NCI-H2227 (cell line): Measurements from ENCODE around the gene UBE4A.

ENCODE experiments used
- DNase-seq: peaks from one replicate; lab custom pipeline; 2025; ENCODE audit not compliant: unreplicated experiment; lab: John Stamatoyannopoulos, UW

Gene UBE4A

GRCh38 chr11:118341815-118342489, 17.4 kb upstream of the UBE4A start:
- DNase-seq = no peak

DNA sequence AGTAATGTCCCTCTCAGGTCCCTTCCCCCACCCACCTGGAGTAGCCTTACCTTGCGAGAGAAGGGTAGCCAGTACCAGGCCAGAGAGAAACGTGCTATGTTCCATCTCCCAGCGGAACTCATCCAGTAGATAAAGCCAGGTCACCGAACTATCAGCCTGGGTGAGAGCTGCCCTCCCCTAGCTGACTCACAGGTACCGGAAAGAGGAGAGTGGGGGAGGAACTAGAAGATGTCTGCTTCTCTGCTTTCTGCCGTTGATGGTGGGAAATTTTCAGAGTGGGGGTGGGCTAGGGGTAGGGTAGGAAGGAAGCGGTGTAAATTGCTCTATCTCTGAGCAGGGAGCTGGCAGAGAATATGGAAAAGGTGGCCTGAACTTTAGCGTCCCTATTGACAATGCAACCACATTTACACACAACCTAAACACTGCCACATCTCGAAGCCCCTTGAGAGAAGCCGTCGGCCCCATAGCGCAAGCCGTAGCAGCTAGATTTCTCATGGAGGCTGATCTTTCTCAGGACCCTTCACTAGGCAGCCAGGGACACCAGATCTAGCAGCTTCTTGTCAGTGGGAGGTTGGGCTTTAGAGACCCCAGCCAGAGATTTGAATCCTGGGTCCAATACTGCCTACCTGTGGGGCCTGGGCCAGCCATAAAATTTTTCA, 16.8 kb upstream of the UBE4A start, which contains the start of gene CD3D:
CD3D (minus strand) TSS at position 203 of the 659 bp plus-strand sequence; CDS start at position 105, 98 bp downstream.
- DNase-seq = no peak

DNA sequence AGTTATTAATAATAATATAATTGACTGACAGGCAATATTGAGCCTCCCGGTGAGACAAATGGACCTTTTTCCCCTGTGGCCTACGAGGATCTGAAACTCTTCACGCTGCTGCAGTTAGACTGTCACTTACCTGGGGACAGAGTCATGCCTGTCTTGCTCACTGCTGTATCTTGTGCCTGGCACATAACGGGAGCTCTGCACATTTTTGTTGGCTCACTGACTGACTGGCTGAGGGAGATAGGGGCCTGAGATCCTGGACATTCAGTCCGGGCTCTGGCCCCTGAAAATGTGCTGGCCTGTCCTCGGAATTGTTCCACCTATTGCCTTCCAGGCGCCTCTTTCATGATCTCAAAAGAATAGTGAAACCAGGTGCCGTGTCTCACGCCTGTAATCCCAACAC, 16.2 kb upstream of the UBE4A start:
- DNase-seq = no peak

DNA sequence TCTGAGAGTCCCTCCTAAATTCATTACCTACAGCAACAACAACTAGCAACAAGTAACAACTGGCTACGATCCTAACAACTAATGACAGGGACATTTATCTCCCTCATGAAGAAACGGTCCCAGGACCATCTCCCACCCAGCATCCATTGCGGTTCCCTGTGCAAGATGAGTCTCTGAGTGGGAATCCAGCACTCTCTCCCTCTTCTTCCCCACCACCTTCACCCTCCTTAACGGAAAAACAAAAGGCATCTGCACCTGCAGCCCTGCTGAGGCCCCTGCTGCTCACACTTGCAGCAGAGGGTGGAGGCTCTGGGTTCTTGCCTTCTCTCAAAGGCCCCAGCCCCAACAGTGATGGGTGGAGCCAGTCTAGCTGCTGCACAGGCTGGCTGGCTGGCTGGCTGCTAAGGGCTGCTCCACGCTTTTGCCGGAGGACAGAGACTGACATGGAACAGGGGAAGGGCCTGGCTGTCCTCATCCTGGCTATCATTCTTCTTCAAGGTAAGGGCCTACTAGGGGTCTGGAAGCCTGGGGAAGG, 15.4 kb upstream of the UBE4A start, which contains the start of gene CD3G:
CD3G (plus strand) TSS at position 364 of the 535 bp plus-strand sequence; CDS start at position 444, 80 bp downstream.
- DNase-seq = no peak

GRCh38 chr11:118349475-118349874, 9.9 kb upstream of the UBE4A start:
- no peak for DNase-seq

DNA sequence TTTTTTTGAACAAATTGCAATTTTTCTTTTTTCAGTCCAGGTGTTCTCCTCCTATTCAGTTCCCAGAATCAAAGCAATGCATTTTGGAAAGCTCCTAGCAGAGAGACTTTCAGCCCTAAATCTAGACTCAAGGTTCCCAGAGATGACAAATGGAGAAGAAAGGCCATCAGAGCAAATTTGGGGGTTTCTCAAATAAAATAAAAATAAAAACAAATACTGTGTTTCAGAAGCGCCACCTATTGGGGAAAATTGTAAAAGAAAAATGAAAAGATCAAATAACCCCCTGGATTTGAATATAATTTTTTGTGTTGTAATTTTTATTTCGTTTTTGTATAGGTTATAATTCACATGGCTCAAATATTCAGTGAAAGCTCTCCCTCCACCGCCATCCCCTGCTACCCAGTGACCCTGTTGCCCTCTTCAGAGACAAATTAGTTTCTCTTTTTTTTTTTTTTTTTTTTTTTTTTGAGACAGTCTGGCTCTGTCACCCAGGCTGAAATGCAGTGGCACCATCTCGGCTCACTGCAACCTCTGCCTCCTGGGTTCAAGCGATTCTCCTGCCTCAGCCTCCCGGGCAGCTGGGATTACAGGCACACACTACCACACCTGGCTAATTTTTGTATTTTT, 6.2 kb upstream of the UBE4A start:
- DNase-seq = peak; percentile 12

DNA sequence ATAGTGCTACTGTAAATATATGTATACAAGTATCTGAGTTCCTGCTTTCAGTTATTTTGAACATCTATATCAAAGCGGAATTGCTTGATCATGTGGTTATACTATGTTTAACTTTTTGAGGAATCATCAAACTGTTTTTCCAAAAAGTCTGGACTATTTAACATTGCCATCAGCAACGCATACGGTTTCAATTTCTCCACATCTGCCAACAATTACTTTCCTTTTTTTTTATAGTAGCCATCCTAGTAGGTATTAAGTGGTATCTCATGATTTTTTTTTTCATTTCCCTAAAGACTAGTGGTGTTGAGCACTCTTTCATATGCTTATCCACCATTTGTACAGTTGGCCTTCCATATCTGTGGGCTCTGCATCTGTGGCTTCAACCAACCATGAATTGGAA, 1.3 kb upstream of the UBE4A start:
- no peak for DNase-seq

DNA sequence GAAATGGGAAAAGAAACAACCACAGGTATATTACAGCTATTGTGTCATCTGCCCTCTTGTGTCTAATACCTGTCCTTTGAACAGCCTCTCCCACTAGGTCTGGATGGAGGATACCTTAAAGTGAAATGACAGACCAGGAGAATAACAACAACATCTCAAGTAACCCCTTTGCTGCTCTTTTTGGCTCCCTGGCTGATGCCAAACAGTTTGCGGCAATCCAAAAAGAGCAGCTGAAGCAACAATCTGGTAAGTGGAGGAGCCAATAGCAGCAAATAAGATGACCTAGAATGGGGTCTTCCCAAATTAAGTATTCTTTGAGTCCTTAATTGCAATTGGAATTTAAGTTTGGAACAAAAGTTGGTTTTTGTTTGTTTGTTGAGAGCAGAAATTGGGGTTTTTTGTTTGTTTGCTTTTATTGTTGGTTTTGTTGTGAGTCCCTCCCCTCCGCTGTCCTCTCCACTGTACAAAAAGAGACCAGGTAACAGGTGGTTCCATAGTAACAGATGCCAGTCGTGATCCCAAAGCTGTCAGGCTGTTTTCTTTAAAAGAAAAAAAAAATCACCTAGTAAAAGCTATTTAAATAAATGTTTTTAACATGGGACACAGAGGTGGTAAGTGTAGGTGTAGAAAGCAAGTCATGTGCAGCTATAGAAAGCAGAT, 5.7 kb downstream of the UBE4A start:
- DNase-seq = no peak

DNA sequence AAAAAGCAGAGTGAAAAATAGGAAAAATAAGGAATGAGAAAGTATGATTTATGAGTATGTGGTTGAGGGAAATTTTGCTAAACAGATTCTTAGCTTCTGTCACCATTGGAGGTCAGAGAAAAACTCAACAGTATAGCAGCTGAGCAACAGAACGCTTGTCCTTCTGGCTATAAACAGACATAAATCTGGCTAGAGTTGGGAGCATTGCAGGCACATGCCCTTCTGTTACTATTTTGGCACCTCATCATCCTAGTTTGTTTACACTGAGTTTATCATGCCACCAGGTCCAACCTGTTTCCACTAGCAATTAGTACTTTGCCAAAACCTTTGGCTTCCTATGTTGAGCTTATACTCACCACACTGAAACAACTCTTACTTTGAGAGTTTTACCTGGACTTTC, 6.9 kb downstream of the UBE4A start:
- no peak for DNase-seq

- DNase-seq = no peak
These were observed 11.4 kb downstream of the UBE4A start for GRCh38 chr11:118370774-118371173.

- no peak for DNase-seq
These were observed 13.9 kb downstream of the UBE4A start for GRCh38 chr11:118373263-118373662.

DNA sequence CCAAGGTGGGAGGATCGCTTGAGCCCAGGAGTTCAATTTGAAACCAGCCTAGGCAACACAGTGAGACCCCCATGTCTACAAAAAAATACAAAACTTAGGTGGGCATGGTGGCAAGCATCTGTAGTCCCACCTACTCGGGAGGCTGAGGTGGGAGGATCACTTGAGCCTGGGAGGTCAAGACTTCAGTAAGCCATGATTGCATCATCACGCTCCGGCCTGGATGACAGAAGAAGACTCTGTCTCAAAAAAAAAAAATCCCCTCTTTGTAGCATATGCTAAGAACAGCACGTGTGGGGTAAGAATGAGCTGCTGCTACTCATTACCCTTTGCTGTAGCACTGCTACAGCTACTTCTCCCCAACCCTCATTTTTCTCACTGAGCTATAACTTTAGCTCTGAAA, 14.5 kb downstream of the UBE4A start:
- DNase-seq = no peak

GRCh38 chr11:118374729-118375128, 15.3 kb downstream of the UBE4A start:
- no peak for DNase-seq

DNA sequence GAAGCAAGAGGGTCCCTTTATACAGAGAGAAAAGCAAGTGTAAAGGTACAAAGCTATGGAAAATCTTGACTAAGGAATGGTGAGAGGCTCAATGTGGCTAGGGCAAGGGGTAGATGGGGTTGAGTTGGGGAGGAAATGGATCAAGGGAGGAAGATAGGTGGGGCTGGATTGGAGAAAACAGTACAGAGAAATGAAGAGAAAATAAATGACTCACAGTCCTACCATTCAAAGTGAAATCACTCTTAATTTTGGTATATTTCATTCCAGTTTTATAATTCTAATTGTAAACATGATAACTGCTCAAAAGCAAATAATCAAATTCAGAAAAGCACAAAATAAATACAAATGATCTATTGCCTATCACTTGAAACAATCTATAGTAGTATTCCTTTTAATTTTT, 16.6 kb downstream of the UBE4A start:
- no peak for DNase-seq

DNA sequence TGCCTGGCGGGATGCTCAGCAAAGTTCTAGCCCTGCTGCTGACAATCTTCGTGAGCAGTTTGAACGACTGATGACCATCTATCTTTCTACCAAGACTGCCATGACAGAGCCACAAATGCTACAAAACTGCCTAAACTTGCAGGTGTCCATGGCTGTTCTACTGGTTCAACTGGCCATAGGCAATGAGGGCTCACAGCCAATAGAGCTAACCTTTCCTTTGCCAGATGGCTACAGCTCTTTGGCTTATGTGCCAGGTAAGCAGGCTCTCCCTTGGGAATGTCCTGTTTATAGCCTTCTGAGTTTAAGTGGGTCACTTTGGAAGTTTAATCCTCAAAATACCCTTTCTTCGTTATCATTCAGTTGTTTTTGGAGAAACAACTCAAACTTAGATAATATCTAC, 20.1 kb downstream of the UBE4A start:
- no peak for DNase-seq

- no peak for DNase-seq
These were observed 21.2 kb downstream of the UBE4A start for GRCh38 chr11:118380571-118380970.

DNA sequence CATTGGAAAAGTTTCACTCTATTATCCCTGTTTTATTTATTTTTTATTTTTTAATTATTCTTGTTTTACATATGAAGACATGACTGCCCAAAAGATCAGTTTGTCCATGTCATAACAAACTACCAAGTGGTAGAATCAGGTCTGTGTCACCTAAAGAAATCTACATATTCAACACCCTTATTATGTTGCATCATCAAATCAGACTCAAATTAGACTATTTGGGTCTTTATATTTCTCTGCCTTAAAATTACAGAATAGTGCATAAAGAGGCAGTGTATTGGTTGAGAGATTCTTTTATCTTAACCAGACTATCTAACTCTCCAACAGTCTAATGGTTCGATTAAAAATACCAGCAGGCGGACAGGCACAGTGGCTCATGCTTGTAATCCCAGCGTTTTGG, 23.6 kb downstream of the UBE4A start:
- no peak for DNase-seq

DNA sequence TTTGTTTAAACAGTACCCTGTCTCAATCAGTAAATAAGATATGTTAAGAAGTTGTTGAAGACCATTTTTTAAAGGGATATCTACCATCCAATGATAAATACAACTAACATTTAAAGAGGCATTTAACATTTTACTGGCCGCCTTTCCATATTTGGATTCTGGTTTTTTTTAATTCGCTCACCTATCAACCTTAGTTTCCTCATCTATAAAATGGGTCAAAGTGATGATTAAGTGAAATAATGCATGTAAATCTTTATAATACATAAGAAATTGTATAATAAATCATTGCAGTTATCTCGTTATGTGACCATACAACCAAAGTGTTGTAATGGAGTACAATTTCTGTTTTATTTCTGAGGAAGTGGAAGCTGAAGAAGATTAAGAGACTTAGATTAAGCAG, 24.3 kb downstream of the UBE4A start:
- DNase-seq = no peak

- no peak for DNase-seq
These were observed 36.7 kb downstream of the UBE4A start for GRCh38 chr11:118396097-118396501.

DNA sequence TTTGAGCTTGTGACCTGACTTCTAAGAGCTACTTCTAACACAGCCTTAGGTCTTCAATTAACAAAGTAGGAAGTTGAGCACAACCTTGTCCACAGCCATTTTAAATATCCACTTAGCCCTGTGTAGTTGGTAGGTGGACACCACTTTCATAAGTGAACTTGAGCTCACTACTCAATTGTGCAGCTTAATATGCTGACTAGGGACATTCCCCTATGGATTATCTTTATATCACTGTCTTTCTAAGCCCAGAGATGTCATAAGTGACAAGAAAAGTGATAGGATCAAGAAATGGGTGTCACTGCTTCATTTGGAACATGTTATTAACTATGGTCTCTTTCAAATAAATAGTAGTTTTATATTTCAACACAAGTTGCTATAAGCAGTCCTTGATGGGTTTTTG, 38.0 kb downstream of the UBE4A start:
- no peak for DNase-seq

DNA sequence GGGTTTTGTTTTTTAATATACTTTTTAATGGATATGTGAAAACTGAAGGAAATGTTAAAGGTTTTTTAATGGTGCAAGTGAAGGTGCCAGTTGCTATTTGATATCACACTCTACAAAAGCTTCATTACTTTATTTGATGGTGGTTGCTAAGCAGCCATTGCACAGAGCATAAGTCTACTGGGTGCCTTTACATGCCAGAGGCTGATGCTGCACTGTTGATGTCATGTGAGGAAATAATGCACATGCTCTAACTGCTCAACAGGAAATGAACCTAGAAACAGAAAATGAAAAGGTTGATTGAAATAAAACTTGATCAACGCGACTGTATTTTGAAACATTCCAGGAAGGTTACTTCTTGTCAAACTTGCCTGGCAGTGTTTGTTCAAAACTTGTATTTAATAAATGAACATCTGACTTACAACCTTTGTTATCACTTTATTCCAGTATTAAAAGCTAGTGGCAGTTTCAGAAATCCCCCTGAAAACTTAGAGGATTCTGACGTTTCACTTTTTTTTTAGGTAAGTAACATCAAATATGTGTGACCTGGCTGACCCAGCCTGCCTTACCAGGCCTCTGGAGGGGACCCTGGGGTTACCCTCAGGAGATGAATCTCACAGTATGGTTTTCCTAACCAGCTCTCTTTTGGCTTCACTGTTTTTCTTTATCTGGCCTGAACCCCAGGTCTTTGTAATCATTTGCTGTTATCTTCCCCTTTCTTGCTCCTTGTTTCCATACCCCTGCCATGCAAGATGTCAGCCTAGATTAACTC, 39.6 kb downstream of the UBE4A start:
- DNase-seq = no peak
